Endothelial cell of umbilical vein (primary cell): ENCODE measurements around the gene SMC4. TPM values are rescaled to one million over a fixed set of nuclear protein-coding genes. Genes with fewer than 3 reads are reported as not detected.

Source experiments
- BruUV-seq: library from RNA; stranded (reverse); fragments of 400-500 nt; replicated peaks from 2 replicates; lab custom pipeline; 2021; lab: Mats Ljungman, UMichigan
- CTCF ChIA-PET: fragments of 300-600, 350-600 bp; sonication (Branson Sonifier 250); formaldehyde crosslinking; loops from one replicate; lab custom pipeline; 2021; ENCODE audit warnings: antibody characterized with exemption, inconsistent platforms; lab: Charles Lee
- POLR2A ChIA-PET: fragments of 300-600, 350-600 bp; sonication (Branson Sonifier 250); formaldehyde crosslinking; loops from one replicate; lab custom pipeline; 2021; ENCODE audit warnings: antibody characterized with exemption, inconsistent platforms; lab: Charles Lee
- DNase-seq: peaks from one replicate; pipeline ENCODE4 v3.0.0-alpha.2; 2011; ENCODE audit warnings: low read depth, low spot score
- FAIRE-seq: peaks from 2 replicates; lab custom pipeline; 2011; peaks lifted over from hg19 to GRCh38; lab: Jason Lieb, UNC
- H2AFZ ChIP-seq: 2 replicates; pipeline ENCODE4 v1.6.0; 2012; ENCODE audit warnings: low read depth, low read length, control low read depth, inconsistent platforms
- H3K27ac ChIP-seq: 2 replicates; pipeline ENCODE4 v1.5.1; 2011; ENCODE audit warnings: low read depth, mild to moderate bottlenecking, control low read depth, low read length, moderate library complexity; ENCODE audit not compliant: insufficient read depth
- H3K27me3 ChIP-seq, 2 experiments: 2 replicates each; pipeline versions ENCODE4 v1.6.0 to v1.6.1; 2011; ENCODE audit warnings: low read length in 2 of 2, mixed read lengths in 1 of 2; ENCODE audit not compliant: control insufficient read depth in 2 of 2, insufficient read depth in 2 of 2
- H3K36me3 ChIP-seq, 2 experiments: 2 replicates in 1 of 2; 3 replicates in 1 of 2; pipeline ENCODE4 v1.5.1; 2011; ENCODE audit warnings: low read length in 2 of 2, mild to moderate bottlenecking in 1 of 2, moderate library complexity in 1 of 2; ENCODE audit not compliant: control insufficient read depth in 2 of 2, insufficient read depth in 2 of 2; ENCODE audit errors: extremely low read depth in 1 of 2
- H3K4me1 ChIP-seq: 3 replicates; pipeline ENCODE4 v1.5.1; 2011; ENCODE audit warnings: mild to moderate bottlenecking, low read length; ENCODE audit not compliant: control insufficient read depth, insufficient read depth; ENCODE audit errors: extremely low read depth
- H3K4me2 ChIP-seq: 2 replicates; pipeline ENCODE4 v1.6.1; 2011; ENCODE audit warnings: low read length, control low read depth, mixed read lengths; ENCODE audit not compliant: insufficient read depth
- H3K4me3 ChIP-seq, 3 experiments: fragments of 200-600 bp in 1 of 3; sonication (generic), shearing (Covaris generic) in 1 of 3; replicated peaks in 1 of 3; 2 replicates each; pipeline ENCODE4 v1.5.1; 2011 to 2016; ENCODE audit warnings: control low read depth in 3 of 3, low read length in 3 of 3, mild to moderate bottlenecking in 2 of 3, inconsistent platforms in 1 of 3, low read depth in 1 of 3, moderate library complexity in 1 of 3; ENCODE audit not compliant: insufficient read depth in 1 of 3
- H3K79me2 ChIP-seq: 2 replicates; pipeline ENCODE4 v1.6.0; 2012; ENCODE audit warnings: low read length, inconsistent platforms; ENCODE audit not compliant: control insufficient read depth, insufficient read depth
- H3K9ac ChIP-seq: replicated peaks from 2 replicates; pipeline ENCODE3; 2011; ENCODE audit warnings: low read length, control low read depth; ENCODE audit not compliant: insufficient read depth; ENCODE audit errors: extremely low read depth
- H3K9me1 ChIP-seq: replicated peaks from 3 replicates; pipeline ENCODE4 v1.6.0; 2011; ENCODE audit warnings: mild to moderate bottlenecking, low read length; ENCODE audit not compliant: control insufficient read depth, insufficient read depth; ENCODE audit errors: extremely low read depth
- H3K9me3 ChIP-seq: replicated peaks from 2 replicates; pipeline ENCODE4 v1.5.1; 2012; ENCODE audit warnings: low read length, inconsistent platforms; ENCODE audit not compliant: control insufficient read depth, insufficient read depth
- H4K20me1 ChIP-seq: replicated peaks from 2 replicates; pipeline ENCODE3; 2011; ENCODE audit warnings: mild to moderate bottlenecking, low read length; ENCODE audit not compliant: control insufficient read depth, insufficient read depth; ENCODE audit errors: extremely low read depth
- CTCF ChIP-seq, 2 donors: IDR thresholded peaks; 1 replicate in 1 of 2; 2 replicates in 1 of 2; pipeline ENCODE4 v1.5.1; 2011; ENCODE audit warnings: low read length in 2 of 2, mild to moderate bottlenecking in 2 of 2, moderate library complexity in 2 of 2, control low read depth in 1 of 2, inconsistent platforms in 1 of 2, low read depth in 1 of 2; ENCODE audit not compliant: insufficient read depth in 1 of 2; ENCODE audit errors: extremely low read depth in 1 of 2
- EZH2 ChIP-seq: IDR thresholded peaks from 2 replicates; pipeline ENCODE4 v1.6.1; 2012; ENCODE audit warnings: borderline replicate concordance, low read depth, mild to moderate bottlenecking, moderate library complexity, low read length, inconsistent platforms; ENCODE audit not compliant: severe bottlenecking
- FOS ChIP-seq: IDR thresholded peaks from 2 replicates; pipeline ENCODE4 v1.6.1; 2011; ENCODE audit warnings: mild to moderate bottlenecking, low read length, moderate library complexity, borderline replicate concordance; ENCODE audit not compliant: insufficient read depth
- GATA2 ChIP-seq: IDR thresholded peaks from 2 replicates; pipeline ENCODE4 v1.7.0; 2011; ENCODE audit warnings: low read depth, mild to moderate bottlenecking, moderate library complexity, mixed read lengths, low read length; ENCODE audit not compliant: insufficient read length, insufficient read depth
- JUN ChIP-seq: IDR thresholded peaks from 2 replicates; pipeline ENCODE4 v1.6.1; 2011; ENCODE audit warnings: borderline replicate concordance, low read depth; ENCODE audit not compliant: insufficient read length, insufficient read depth
- MAX ChIP-seq: IDR thresholded peaks from 2 replicates; pipeline ENCODE4 v1.6.1; 2011; ENCODE audit not compliant: insufficient read depth, insufficient read length
- MYC ChIP-seq: IDR thresholded peaks from one replicate; pipeline ENCODE4 v1.6.1; 2011; ENCODE audit warnings: mild to moderate bottlenecking, low read depth, low read length
- POLR2A ChIP-seq: IDR thresholded peaks from 2 replicates; pipeline ENCODE4 v1.6.1; 2012; ENCODE audit warnings: low read depth, mild to moderate bottlenecking, control low read depth, low read length
- POLR2AphosphoS5 ChIP-seq: IDR thresholded peaks from 2 replicates; pipeline ENCODE4 v1.6.1; 2012; ENCODE audit warnings: low read depth, mild to moderate bottlenecking, control low read depth, low read length, moderate library complexity; ENCODE audit not compliant: insufficient read depth
- dilution Hi-C: fragments of 300-500 bp; cut with MboI; formaldehyde crosslinking; loops from one replicate; pipeline ENCODE4 v1.15.0; 2019; ENCODE audit warnings: low sequenced_read_pairs; ENCODE audit not compliant: extremely low pct_ligation_motif_present
- intact Hi-C: fragments of 100-400 bp; cut with micrococcal nuclease; formaldehyde crosslinking; loops from one replicate; pipeline ENCODE4 v1.10.0; 2022
- polyA plus RNA-seq, 4 experiments: library from polyadenylated mRNA; depleted of rRNA in 3 of 4; stranded (reverse) in 3 of 4; unstranded in 1 of 4; fragments of >200 nt; gene quantifications; 2 replicates each; pipeline versions ENCODE4 v1.2.1 to v1.2.3, GENCODE V29; 2011 to 2012; ENCODE audit warnings: missing spikeins in 1 of 4
- total RNA-seq: library from RNA; stranded (reverse); gene quantifications from 2 replicates; pipeline ENCODE4 v1.2.3, GENCODE V29; 2021

The SMC4 gene
- total and polyA plus RNA-seq, 2 donors (not counting 3 experiments of a cell fraction or from before 2014, with no cell fraction given) = 32.1 to 153 TPM

GRCh38 chr3:160454995-160455394, 55.5 kb downstream of the SMC4 start:
- FAIRE-seq (peak; percentile 31), DNase-seq (no peak)
- Histone ChIP-seq H3K27ac (no peak overlapping the region), H4K20me1 (no peaks in the 10 kb centered on the region), H3K27me3 (peaks cover 2 to 12% of the 10 kb centered on the region in 2 experiments), H3K36me3 (no peaks in the 10 kb centered on the region), H3K4me1 (peaks cover 8% of the 10 kb centered on the region), H3K9me3 (no peaks in the 10 kb centered on the region), H2AFZ (no peak overlapping the region), H3K4me2 (no peak overlapping the region), H3K4me3 (no peak overlapping the region), H3K79me2 (no peaks in the 10 kb centered on the region), H3K9ac (no peak overlapping the region), H3K9me1 (no peaks in the 10 kb centered on the region)
- BruUV-seq = no TSS peak
- no peak for TF ChIP-seq MAX
- no peak for TF ChIP-seq EZH2
- no peak for TF ChIP-seq FOS
- TF ChIP-seq POLR2AphosphoS5 = no peak
- TF ChIP-seq CTCF (IDR thresholded peaks at IDR 0.05; ENCODE audit: extremely low read depth in 1 of 2, insufficient read depth in 1 of 2, low read depth in 1 of 2, low read length in 2 of 2) = no peak
- no peak for TF ChIP-seq POLR2A
- no peak for TF ChIP-seq MYC
- TF ChIP-seq JUN = no peak
- no peak for TF ChIP-seq GATA2
- intact Hi-C loops = no loop called here
- POLR2A ChIA-PET = no interaction called here
- dilution Hi-C loops = no loop called here
- CTCF ChIA-PET = interaction anchor here (0.9 to 1.3 kb wide), 2 partner anchors 10 to 30 kb away, joined by 3 to 5 read pairs; no protein-coding TSS in a partner anchor
